ENCODE results near the gene ZBTB17.
A peak's percentile ranks its signal among the peaks of the same experiment; 100 is the strongest.
"Not testable (repeated sequence)": the region's sequence is repeated elsewhere in the genome, so short reads cannot be mapped to it uniquely, and the experiment has no call there.

ZBTB17 gene

GRCh38 chr1:15975805-15976680 lies at the start of gene ZBTB17:
Gene ZBTB17 (minus strand): TSS chr1:15976101. CDS start chr1:15948495, 27,606 bp downstream.
- peak within 1 kb of the TSS; percentile 49 for H3K4me3 ChIP-seq (ENCODE audit: low read depth, low read length)

GRCh38 chr1:16023050-16023653 lies 47.3 kb upstream of the ZBTB17 start:
- H3K4me3 ChIP-seq (ENCODE audit: low read depth, low read length) = no peak overlapping the region

- H3K4me3 ChIP-seq (ENCODE audit: low read depth, low read length) = no peak overlapping the region
Observed at GRCh38 chr1:16022393-16022792, 46.5 kb upstream of the ZBTB17 start.

GRCh38 chr1:16021681-16022080 lies 45.8 kb upstream of the ZBTB17 start, which contains the start of gene CLCNKA:
Gene CLCNKA (plus strand): TSS chr1:16022036. CDS start chr1:16022620, 584 bp downstream.
- H3K4me3 ChIP-seq (ENCODE audit: low read depth, low read length) = no peak within 1 kb of the TSS

- H3K4me3 ChIP-seq (ENCODE audit: low read depth, low read length) = not testable (repeated sequence)
Observed at GRCh38 chr1:16020878-16021277, 45.0 kb upstream of the ZBTB17 start.

- no peak overlapping the region for H3K4me3 ChIP-seq (ENCODE audit: low read depth, low read length)
Observed at GRCh38 chr1:16020325-16020724, 44.4 kb upstream of the ZBTB17 start.

GRCh38 chr1:16019644-16020277 lies 43.9 kb upstream of the ZBTB17 start:
- H3K4me3 ChIP-seq (ENCODE audit: low read depth, low read length) = no peak overlapping the region

- no peak overlapping the region for H3K4me3 ChIP-seq (ENCODE audit: low read depth, low read length)
Observed at GRCh38 chr1:16018749-16019643, 43.1 kb upstream of the ZBTB17 start.

- H3K4me3 ChIP-seq (ENCODE audit: low read depth, low read length) = no peak overlapping the region
Observed at GRCh38 chr1:16018308-16018707, 42.4 kb upstream of the ZBTB17 start.

- H3K4me3 ChIP-seq (ENCODE audit: low read depth, low read length) = no peak within 1 kb of the TSS
Observed at GRCh38 chr1:16017461-16018303, 41.8 kb upstream of the ZBTB17 start, which contains the start of gene HSPB7. Gene HSPB7 (minus strand): TSS chr1:16018043. CDS start chr1:16017963, 80 bp downstream.

GRCh38 chr1:16017076-16017460 lies 41.2 kb upstream of the ZBTB17 start:
- no peak overlapping the region for H3K4me3 ChIP-seq (ENCODE audit: low read depth, low read length)

GRCh38 chr1:16015960-16016901 lies 40.3 kb upstream of the ZBTB17 start:
- no peak overlapping the region for H3K4me3 ChIP-seq (ENCODE audit: low read depth, low read length)

- H3K4me3 ChIP-seq (ENCODE audit: low read depth, low read length) = no peak overlapping the region
Observed at GRCh38 chr1:16015491-16015890, 39.6 kb upstream of the ZBTB17 start.

GRCh38 chr1:16014509-16015482 lies 38.9 kb upstream of the ZBTB17 start:
- no peak overlapping the region for H3K4me3 ChIP-seq (ENCODE audit: low read depth, low read length)

- H3K4me3 ChIP-seq (ENCODE audit: low read depth, low read length) = no peak overlapping the region
Observed at GRCh38 chr1:16013908-16014258, 38.0 kb upstream of the ZBTB17 start.

- H3K4me3 ChIP-seq (ENCODE audit: low read depth, low read length) = peak overlapping the region; percentile 20
Observed at GRCh38 chr1:16013220-16013907, 37.5 kb upstream of the ZBTB17 start.
